DMS153 treated with DMSO at 0.1 percent for 48 hours (cell line): ENCODE data around the gene TRAK1.

Experiments used
- DNase-seq: peaks from one replicate; lab custom pipeline; 2025; ENCODE audit not compliant: unreplicated experiment; lab: John Stamatoyannopoulos, UW

The TRAK1 gene

DNA sequence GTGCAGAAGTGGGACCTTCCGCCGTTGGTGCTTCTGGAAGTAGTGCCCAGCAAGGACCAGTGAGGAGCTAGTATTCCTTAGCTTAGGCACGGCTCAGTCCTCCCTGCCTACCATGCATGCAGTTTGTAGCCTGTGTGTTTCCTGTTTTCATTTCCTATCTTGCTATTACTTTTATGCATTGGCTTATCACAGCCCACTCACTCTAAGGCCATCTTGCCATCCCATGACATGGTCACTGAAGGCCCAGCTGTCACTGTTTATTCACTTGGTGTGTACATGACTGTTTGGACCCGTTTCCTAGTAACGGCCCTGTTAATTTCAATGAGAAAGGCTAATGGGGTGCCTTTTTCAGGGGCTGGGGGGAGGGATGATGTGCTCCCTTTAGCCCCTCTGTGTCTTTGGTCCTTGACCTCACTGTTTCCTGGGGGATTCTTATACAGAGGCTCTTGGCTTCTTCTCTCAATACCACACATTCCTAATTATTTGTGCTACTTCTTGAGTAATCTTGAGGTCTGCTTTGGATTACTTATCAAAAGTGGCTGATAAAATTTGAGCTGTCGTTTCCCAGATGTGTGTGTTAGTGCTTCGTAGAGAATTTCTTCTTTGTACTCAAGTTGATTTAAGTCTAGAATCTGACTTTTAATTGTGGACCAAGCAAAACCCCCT, 24.5 kb upstream of the TRAK1 start:
- DNase-seq, result no peak

DNA sequence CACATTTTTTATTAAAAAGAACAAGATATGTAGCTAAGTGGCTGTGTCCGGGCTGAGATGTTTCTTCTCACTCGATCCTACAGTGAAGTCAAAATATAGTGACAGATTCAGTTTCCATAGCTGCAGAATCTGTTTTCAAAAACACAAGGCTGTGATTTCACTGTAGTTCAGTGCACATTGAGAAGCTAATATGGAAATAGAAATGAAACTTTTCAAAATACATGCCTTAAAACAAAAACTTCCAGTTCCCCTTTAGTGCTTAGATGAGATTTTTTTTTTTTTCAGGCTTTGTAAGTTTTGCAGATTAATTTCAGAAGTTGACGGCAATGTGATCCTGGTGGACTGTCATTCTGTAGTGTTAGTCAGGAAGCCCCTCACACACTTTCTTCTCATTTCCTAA, 23.8 kb upstream of the TRAK1 start:
- no peak for DNase-seq

DNA sequence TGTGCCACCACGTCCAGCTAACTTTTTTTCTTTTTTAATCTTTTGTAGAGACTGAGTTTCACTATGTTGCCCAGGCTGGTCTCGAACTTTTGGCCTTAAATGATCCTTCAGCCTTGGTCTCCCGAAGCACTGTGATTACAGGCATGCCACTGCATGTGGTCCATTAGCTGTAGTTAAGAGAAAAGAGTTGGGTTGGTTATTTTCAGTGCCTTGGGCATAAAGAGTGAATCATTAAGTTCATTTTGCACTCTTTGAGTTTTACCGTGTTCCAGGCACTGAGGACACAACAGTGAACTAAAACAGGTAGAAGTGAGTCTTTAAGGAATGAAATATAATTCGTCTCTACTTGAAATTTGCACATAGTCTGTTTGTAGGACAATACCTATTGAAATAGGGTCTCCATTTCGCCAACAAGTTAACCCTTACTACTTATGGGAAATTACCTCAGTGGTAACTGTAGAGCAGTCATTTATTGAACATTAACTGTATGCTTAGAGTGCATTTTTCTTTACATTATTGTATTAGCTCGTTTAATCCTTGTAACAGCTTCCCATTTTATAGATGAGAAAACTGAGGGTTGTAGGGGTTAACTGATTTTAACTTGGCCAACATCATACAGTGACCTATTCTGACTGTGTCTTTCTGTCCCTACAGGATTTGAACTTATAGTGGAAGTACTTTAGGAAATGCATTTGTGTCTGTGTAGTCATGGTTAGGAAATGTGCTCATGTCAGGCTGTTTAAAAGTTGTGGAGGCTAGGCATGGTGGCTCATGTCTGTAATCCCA, 22.7 kb upstream of the TRAK1 start:
- DNase-seq, result no peak

DNA sequence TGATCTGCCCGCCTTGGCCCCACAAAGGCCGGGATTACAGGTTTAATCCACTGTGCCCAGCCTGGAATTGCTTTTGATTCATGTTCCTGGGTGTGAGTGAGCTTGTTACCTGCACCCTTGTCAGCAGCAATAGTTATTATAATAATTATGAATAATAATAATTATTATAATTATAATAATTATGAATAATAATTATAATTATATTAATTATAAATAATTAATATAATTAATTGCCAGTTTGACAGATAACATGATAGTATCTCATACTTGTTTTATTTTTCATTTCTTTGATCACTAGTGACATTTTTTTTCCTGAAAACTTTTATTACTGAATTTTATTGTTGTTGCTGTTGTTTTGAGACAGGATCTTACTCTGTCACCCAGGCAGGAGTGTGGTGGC, 21.1 kb upstream of the TRAK1 start:
- no peak for DNase-seq

DNA sequence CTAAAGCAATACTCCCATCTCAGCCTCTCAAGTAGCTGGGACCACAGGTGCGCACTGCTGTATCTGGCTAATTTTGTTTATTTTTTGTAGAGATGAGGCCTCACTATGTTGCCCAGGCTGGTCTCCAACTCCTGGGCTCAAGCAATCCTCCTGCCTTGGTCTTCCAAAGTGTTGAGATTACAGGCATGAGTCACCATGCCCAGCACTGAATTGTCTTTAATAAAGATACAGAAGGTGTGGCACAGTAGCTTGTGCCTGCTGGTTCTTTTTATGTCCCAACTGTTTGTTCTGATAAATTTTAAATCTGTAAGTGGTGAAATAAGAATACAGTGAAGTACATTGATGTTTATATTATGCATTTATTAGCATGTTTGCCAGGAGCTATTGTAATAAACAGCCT, 20.6 kb upstream of the TRAK1 start:
- no peak for DNase-seq

DNA sequence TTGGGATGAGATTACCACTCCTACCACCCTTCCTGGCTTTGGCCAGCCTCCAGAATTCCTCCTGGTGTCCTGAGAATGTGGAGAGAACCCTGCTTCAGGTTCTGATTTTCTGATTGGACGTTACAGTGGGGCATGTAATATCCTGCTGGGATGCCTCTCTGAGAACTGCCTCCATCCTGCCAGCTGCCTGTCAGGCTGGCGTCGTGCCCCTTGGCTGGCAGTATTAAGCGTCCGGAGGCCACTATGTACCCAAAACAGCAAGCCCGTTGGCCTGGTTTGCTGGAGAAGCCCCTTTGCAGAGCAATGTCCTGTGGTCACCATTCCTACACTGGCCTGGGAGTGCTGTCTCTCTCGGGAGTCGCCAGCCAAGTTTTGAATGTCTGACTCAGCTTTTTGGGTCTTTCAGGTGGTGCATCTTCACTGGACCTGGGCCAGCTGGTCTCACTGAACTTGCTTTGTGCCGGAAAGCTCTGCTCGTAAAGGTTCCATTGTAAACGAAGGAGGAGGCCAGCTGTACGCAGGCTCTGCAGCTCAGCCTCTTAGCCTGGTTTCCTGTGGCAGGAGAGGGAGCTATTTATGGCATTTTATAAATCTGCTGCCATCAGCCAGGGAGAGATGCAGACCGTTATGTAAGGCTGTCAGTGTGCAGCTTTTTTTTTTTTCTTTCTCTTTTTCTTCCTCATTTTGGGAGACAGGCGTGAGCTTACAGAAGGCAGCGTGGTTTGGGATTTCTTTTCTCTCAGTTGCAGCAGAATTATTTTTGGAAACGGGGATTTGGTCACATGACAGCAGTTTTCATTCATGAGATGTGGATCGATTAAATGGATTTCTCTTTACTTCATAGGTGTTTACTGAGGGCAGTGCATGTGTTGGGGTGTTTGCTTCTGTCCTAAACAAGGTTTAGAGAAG, 19.0 kb upstream of the TRAK1 start:
- peak; percentile 42 for DNase-seq

DNA sequence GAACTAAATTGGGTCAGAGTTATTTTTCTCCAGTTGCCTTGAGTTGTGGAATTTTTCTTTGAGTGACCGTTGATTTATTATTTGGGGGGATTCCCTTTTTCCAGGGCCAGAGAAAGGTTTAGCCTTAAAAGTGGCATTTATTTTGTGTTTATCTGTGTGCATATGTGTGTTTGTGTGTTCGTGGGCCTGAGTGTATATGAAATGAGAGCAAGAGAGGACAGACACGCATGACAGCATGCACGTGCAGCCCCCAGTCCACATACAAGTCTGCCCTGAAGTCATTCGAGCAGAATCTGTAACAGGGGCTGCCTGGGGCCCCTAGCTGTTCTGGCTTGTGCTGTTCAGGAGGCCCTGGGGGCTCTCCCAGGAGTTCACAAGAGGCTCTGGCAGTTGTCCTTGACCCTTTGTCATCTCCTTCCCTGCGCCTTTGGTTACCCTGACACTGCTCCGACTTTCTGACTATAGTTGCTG, 18.3 kb upstream of the TRAK1 start:
- no peak for DNase-seq

DNA sequence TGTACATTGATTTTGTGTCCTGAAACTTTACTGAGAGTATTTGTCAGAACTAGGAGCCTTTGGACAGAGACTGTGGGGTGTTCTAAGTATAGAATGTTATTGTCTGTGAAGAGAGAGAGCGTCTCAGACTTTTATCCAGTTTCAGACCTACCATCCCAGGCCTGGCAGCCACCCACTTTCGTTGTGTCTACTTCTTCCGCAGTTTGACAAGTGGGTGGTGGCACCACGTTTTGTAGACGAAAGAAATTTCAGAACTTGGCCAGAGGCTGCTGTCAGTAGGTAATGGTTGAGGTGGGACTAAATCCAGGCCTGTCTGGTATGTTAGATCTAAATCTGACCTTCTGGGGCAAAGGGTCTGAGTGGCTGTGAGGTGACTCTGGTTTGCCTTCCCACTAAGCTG, 13.4 kb upstream of the TRAK1 start:
- no peak for DNase-seq

DNA sequence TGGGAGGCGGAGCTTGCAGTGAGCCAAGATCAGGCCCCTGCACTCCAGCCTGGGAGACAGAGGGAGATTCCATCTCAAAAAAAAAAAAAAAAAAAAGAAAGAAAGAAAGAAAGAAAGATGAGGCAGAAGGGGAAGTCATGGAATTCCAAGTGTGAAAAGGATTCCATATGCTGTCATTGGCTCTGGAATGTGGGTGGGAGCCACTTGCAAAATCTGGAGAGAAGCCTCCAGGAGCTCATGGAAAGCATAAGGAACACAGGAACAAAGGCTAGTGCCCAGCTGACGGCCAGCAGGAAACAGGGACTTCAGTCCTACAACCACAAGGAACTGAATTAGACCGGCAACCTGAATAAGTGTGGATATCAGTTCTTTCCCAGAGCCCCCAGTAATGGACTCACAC, 12.5 kb upstream of the TRAK1 start:
- DNase-seq, result no peak

DNA sequence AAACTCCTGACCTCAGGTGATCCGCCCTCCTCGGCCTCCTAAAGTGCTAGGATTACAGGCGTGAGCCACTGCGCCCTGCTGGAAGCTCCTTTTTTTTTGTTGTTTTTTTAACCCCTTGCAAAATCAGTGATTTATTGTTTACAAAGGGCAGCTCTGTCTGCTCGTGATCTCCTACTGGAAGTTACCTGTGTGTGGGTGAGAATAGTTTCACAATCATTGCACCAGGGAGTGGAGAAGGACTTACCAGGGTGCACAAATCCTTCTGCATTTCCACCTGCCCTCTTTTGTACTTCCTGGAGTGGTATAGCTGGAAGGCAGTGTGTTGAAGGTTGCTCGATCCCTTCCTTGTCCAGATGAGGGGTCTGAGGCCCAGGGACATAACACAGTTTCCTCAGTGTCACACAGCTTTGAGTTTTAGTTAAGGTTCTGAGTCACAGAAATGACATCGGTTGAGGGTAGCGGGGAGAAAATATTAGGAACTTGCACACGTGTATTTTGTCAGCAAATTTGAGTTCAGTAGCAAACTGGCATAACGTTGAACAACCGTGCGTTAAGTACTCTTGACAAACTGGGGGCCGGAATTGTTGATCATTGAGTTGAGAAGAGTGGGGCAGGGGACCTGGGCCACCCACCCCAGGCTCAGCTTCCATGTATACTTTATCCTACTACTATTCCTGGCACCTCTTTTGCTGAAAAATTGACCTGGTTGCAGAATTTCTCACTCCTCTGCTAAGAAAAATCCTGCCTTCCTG, 11.3 kb upstream of the TRAK1 start:
- DNase-seq, result no peak

DNA sequence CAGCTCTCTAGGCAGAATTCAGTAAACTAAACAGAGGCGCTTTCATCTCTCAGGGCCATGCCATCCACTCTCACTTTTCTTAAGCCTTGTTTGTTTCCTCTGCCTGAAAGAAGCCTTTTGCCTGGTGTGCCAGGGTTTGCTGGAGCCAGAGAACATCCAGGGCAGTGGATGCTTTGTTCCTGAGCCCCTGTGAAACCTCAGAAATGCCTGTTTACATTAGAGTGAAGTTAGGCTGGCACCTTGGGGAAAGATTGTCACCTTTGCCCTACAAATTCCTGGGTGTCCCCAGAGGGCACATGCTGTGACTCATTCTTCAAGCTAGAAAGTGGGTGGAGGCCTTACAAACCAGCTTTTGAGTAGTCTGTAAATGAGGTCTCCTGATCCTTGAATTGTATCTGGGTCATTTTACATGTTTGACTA, 10.7 kb upstream of the TRAK1 start:
- DNase-seq, result no peak

DNA sequence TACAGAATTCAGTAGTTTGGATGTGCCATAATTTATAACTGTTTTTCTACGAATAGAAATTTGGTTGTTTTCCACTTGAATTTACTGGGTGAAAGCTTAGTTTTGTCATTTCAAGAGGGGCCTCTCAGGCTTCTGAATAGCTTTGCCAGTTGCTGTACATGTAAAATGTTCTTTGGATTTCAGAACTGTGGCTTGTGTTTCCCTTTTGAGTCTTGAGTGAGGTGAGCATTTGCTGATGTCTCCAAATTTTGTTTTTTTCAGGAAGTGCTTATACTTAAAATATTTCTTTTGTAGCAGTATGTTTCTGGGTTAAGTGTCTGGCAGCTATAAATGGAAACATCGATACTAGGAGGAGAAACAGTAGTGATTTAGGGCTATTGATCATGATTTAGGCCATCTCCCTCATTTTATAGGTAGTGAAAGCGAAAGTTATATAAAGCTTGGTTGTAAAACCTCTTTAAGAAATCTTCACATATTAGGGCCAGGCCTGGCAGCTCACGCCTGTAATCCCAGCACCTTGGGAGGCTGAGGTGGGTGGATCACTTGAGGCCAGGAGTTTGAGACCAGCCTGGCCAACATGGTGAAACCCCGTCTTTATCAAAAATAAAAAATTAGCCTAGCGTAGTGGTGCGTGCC, 9.2 kb upstream of the TRAK1 start:
- no peak for DNase-seq

DNA sequence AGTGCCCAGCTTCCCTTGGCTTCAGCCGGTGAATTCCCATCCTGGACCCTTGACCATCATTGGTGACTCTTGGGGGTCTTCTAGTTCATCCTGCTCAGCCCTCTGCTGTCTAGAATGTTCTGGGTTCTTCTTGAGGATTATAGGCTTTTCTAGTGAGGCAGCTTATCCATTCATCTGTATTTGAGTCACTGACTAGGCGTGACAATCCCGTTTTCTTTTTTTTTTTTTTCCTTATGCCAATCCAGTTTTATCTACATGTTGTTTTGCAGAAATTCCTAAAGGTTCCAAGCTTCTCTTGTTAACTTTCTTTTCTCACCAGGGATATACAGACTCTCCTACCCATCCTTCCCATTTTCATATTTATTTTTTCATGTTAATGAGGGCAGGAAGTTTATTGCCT, 6.6 kb upstream of the TRAK1 start:
- no peak for DNase-seq

DNA sequence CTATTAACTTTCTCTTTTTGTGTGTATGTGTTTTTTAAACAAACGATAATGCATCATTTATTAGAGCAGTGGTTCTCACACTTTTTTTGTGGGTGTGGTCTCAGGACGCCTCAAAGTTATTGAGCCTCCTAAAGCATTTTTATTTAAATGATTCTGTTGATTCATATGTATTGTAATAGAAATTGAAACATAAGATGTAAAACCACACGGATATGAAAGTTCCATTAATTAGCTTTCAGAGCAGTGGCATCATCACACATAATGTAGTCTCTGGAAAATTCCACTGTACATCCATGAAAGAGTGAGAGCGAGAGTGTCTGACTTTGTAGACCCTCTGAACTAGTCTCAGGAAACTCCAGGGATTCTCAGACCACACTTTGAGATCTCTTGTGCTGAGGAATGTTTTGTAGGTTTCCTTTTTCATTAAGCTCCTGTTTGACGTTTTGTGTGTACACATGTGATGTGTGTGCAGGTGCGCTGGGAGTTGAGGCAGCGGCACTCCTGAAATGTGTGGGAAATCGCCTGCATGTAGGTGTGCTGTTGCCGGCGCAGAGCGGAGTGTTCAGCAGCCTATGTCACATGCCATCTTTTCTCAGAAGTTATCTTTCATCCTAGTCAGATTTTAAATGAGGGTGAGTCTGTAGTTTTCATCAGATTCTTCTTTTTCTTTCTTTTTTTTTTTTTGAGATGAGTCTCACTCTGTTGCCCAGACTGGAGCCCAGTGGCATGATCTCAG, 5.3 kb upstream of the TRAK1 start:
- no peak for DNase-seq

DNA sequence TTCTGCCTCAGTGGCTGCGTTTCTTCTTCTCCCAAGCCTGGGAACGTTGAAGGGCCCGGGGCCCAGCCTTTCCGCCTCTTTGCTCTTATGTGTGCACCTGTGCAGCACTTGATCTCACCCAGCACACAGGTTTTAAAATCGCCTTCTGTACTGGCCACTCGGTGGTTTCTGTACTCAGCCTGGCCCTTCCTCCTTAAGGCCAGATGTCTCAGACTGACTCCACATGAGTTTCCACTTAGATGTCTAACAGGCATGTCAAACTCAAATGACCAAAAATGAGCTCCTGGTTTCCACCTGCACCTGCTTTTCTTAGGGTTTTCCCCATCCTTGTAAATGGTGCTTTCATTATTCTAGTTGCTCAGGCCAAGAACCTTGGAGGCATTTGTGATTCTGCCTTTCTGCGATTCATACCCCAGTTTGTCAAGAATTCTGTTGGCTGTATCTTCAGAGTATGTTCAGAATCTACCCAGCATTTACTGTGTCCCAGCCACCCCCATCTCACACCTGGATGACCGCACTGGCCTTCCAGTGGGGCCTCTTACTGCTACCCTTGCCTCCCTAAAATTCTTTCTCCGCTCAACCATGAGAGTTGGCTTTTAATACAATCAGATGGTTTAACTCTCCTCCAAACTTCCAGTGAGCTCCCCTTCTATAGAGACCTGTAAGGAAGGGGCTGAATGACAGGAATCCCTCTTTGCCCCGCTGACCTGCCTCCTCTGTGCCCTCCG, 2.2 kb upstream of the TRAK1 start:
- DNase-seq, result no peak

DNA sequence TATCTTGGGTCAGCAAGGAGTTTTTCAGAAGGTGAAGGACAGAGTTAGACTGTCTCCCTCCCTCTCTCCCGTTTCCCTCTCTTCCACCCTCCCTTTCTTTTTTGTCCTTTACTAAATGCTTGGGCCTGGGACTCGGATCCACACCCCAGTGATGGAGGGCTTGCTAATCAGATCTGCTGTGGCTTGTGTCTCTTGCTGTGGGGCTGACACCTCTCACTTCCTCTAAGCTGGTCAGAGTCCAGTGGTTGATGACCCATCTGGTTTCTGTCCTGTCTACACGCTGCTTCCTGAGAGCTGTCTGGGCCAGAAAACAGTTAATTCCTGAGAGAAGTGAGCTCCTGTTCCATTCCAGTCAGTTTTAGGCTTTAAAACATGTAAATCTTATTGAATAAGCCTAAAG, 849 bp downstream of the TRAK1 start:
- no peak for DNase-seq

DNA sequence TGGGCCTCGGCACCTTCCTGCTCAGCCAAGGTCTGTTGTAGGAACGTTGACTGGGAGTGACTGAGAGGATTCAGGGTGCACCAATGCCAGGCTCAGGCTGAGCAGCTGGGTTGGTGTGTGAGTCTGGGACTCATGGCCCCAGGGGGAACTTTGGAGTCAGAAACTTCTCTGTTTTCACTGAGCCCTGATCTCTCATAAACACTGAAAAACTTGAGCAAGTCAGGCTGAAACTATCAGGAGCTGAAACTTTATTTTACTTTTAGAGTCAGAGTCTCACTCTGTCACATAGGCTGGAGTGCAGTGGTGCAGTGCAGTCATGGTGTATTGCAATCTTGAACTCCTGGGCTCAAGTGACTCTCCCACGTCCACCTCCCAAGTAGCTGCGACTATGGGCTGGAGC, 3.0 kb downstream of the TRAK1 start:
- no peak for DNase-seq

DNA sequence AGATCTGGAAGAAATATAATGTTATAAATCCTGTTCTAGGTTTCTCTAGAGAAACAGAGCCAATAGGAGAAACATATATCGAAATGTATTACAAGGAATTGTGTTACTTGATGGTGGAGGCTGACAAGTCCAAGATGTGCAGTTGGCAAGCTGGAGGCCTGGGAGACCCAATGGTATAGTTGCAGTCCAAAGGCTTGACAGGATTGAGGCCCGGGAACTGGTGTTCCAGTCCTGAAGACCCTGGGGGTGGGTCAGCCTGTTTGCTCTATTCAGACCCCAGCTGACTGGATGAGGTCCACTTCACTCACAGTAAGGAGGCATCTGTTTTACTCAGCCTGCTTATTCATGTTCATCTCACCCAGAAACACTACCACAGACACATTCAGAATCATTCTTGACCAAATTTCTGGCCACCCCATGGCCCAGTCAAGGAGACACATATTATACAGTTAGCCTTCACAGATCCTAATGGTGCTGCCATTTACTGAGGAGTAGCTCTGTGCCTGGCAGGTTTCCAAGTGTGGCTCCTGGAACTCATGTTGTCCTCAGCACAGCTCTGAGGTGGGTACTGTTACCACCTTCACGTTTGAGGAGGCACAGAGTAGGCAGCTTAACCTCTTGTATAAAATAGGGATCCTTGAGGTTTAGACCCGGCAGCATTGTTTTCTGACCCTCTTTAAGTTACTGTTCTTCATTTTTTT, 3.7 kb downstream of the TRAK1 start:
- no peak for DNase-seq

DNA sequence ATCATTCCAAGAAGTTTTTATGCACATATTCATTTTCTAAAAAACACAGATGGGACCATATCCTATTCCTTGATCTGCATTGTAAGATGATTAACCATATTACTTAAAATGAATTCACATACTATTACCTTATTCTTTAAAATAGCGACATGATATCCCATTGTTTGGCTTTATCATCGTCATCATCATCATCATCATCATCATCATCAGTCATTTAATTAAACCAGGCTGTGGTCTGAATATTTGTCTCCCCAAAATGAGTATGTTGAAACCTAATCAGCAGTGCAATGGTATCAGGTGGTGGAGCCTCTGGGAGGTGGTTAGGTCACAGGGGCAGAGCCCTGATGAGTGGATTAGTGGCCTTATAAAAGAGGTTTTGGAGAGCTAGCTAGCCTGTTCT, 4.4 kb downstream of the TRAK1 start:
- DNase-seq, result no peak
